ENCODE measurements around the gene NOL7. TPM values are rescaled to one million over a fixed set of nuclear protein-coding genes. Genes with fewer than 3 reads are reported as not detected.

NOL7 gene
- total RNA-seq, 1 donor from 2014 or later = 53.8 TPM

GRCh38 chr6:13662651-13663334 is 47.7 kb downstream of the NOL7 start:
- TF ChIP-seq CTCF (conservative IDR thresholded peaks at IDR 0.05) = no peak
- Mint-ChIP-seq H3K27me3 (no peaks in the 10 kb centered on the region), H3K4me3 (no peak overlapping the region), H3K9me3 (no peaks in the 10 kb centered on the region), H3K27ac (peak overlapping the region; percentile 70), H3K4me1 (ENCODE audit: unreplicated experiment) (peaks cover 16% of the 10 kb centered on the region), H3K36me3 (peaks cover 7% of the 10 kb centered on the region)
- no peak for DNase-seq (ENCODE audit: extremely low spot score, unreplicated experiment)

GRCh38 chr6:13663986-13664385 is 48.9 kb downstream of the NOL7 start:
- DNase-seq (ENCODE audit: extremely low spot score, unreplicated experiment) = no peak
- peaks cover 11% of the 10 kb centered on the region for H3K36me3 Mint-ChIP-seq
- no peak for TF ChIP-seq CTCF (conservative IDR thresholded peaks at IDR 0.05)
- H3K4me3 Mint-ChIP-seq = no peak overlapping the region
- H3K27me3 Mint-ChIP-seq = no peaks in the 10 kb centered on the region
- H3K4me1 Mint-ChIP-seq (ENCODE audit: unreplicated experiment) = peaks cover 16% of the 10 kb centered on the region
- peaks cover 9% of the 10 kb centered on the region for H3K9me3 Mint-ChIP-seq
- H3K27ac Mint-ChIP-seq = no peak overlapping the region

- peaks cover 14% of the 10 kb centered on the region for H3K36me3 Mint-ChIP-seq
- H3K27me3 Mint-ChIP-seq = no peaks in the 10 kb centered on the region
- H3K4me3 Mint-ChIP-seq = no peak overlapping the region
- peaks cover 16% of the 10 kb centered on the region for H3K4me1 Mint-ChIP-seq (ENCODE audit: unreplicated experiment)
- H3K9me3 Mint-ChIP-seq = peaks cover 9% of the 10 kb centered on the region
- no peak overlapping the region for H3K27ac Mint-ChIP-seq
- DNase-seq (ENCODE audit: extremely low spot score, unreplicated experiment) = no peak
- no peak for TF ChIP-seq CTCF (conservative IDR thresholded peaks at IDR 0.05)
These were observed 49.7 kb downstream of the NOL7 start for GRCh38 chr6:13664703-13665352.

- H3K27me3 Mint-ChIP-seq = no peaks in the 10 kb centered on the region
- TF ChIP-seq CTCF (conservative IDR thresholded peaks at IDR 0.05) = no peak
- H3K9me3 Mint-ChIP-seq = peaks cover 9% of the 10 kb centered on the region
- H3K4me1 Mint-ChIP-seq (ENCODE audit: unreplicated experiment) = peaks cover 16% of the 10 kb centered on the region
- H3K36me3 Mint-ChIP-seq = peaks cover 20% of the 10 kb centered on the region
- H3K27ac Mint-ChIP-seq = peak overlapping the region; percentile 67
- no peak for DNase-seq (ENCODE audit: extremely low spot score, unreplicated experiment)
- peak overlapping the region; percentile 13 for H3K4me3 Mint-ChIP-seq
These were observed 51.3 kb downstream of the NOL7 start for GRCh38 chr6:13666194-13667105.

- Mint-ChIP-seq H3K9me3 (peaks cover 9% of the 10 kb centered on the region), H3K36me3 (peaks cover 23% of the 10 kb centered on the region), H3K27me3 (no peaks in the 10 kb centered on the region), H3K4me3 (no peak overlapping the region), H3K27ac (no peak overlapping the region), H3K4me1 (ENCODE audit: unreplicated experiment) (peaks cover 18% of the 10 kb centered on the region)
- no peak for TF ChIP-seq CTCF (conservative IDR thresholded peaks at IDR 0.05)
- no peak for DNase-seq (ENCODE audit: extremely low spot score, unreplicated experiment)
These were observed 52.5 kb downstream of the NOL7 start for GRCh38 chr6:13667655-13668054.

Measured in type B pancreatic cell (in vitro differentiated cells).